Stimulated activated CD8-positive, alpha-beta memory T cell treated with anti-CD3 and anti-CD28 coated beads, Interleukin-12 subunit alpha, Interleukin-12 subunit beta, amount 100 ng/mL, for 4 hours (primary cell): ENCODE data around the gene ZNF514.
"Not testable (repeated sequence)": the region's sequence is repeated elsewhere in the genome, so short reads cannot be mapped to it uniquely, and the experiment has no call there.

Source experiments
- DNase-seq: peaks from one replicate; pipeline ENCODE4 v3.0.0-alpha.2; 2020; ENCODE audit warnings: low read depth

ZNF514 gene

DNA sequence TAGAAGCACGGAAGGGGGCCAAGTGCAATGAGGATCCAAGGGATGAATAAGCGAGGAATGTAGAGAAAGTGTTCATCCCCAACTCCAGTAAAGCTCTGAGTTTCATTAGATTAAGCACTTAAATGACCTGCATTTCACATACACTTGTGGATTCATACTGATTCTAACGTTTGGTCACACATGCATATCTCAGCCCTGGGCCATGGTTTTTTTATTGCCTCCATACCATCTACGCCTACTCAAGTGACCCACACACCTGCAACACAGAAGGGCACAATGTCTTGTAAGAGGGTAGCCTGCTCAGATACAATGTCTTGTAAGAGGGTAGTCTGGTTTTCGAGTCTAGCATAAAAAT is 37.5 kb downstream of the ZNF514 start:
- DNase-seq = no peak

DNA sequence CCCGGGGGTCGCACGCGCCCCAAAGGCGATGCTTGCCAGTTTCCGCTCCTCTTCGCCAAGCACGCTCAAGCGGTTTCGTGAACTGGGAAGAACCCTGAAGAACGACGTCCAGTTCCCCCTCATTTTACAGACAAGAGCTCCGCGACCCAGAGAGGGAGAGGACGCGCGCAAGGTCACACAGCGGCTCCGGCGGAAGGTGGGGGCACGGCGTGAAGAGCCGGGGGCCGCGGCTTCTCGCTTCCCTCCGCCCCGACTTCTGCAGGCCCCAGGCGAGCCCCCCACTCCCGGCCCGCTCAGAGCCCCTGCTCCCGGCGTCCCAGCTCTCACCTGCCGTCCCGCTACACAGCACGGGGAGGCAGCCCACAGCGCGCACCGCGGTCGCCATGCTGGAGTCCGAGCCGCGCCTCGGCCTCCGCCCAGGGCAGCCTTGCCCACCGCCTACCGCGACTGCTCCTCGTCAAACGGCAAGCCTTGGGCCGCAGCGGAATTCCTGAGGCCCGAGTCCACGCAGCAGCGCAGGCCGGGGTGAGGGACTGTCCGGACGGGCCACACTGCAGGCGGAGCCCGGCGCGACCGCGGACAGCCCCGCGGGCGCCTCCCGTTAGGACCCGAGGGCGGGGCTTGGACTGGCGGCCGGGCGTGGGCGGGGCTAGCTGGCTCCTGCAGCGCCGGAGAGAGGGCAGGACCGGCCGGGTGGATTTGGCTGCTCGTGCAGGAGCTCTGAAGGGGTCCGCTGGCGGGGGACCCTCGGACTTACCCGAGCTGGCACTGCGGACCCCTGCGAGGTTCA is 38.0 kb downstream of the ZNF514 start, which contains the start of gene MRPS5:
Gene MRPS5 (minus strand): TSS at position 402 of the 790 bp plus-strand sequence. CDS start 17 bp downstream, at position 385.
- peak; percentile 78 for DNase-seq

DNA sequence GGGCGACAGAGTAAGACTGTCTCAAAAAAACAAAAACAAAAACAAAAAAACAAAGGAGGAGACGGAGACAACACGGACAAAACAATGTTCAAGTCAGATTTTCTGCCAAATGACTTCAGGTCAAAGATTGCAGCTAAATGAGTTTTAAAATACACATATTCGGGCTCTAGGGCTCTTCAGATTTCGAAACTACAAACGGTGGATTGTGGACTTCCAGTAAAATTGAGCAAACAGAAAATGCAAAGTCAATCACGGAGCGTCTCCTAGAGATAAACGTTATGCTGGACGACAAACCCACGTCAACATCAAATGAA is 38.6 kb downstream of the ZNF514 start:
- DNase-seq = no peak

DNA sequence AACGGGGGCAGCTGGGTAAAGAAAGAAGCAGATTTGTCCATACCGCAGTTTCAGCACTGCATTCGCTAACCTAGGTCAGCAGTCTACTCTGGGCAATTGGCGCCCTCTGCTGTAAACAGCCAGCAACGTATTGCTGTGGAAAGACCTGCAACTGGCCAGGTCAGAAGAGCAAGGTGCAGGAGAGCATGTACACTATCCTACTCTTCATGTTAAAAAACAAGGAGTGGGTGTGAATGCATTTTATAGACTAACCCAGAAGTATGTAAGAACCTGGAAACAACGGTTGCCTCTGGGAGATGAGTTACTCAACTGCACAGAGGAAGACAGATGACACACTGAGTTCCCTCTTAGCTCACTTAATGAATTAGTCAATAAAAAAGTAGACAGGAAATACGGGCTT is 44.2 kb downstream of the ZNF514 start:
- peak; percentile 34 for DNase-seq

DNA sequence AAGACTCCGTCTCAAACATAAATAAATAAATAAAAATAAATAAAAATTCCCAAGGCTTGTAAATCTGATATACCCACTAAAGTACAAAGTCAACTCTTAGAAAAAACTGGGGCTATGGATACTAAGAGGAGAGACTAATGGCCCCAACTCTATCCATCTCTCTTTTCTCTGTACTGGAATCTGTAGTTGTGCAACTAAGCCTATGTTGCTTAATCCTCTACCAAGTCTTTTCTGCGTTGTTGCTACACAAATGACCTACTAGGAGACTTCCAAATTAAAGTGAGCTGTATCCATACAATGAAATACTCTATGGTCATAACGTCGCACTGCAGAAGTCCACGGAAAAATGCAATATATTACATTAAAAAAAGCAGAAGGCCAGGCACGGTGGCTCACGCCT is 46.2 kb downstream of the ZNF514 start:
- no peak for DNase-seq

DNA sequence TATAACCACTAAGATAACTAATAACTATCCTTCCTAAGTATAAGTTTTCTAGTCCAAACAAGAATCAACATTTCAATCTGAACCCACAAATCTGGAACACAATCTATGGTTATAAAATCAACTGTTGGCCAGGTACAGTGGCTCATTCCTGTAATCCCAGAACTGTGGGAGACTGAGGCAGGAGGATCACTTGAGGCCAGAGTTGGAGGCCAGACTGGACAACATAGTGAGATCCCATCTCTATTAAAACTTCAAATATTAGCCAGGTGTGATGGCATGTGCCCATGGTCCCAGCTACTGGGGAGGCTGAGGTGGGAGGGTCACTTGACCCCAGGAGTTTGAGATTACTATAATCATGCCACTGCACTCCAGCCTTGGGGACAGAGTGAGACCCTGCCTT is 49.3 kb downstream of the ZNF514 start:
- no peak for DNase-seq

DNA sequence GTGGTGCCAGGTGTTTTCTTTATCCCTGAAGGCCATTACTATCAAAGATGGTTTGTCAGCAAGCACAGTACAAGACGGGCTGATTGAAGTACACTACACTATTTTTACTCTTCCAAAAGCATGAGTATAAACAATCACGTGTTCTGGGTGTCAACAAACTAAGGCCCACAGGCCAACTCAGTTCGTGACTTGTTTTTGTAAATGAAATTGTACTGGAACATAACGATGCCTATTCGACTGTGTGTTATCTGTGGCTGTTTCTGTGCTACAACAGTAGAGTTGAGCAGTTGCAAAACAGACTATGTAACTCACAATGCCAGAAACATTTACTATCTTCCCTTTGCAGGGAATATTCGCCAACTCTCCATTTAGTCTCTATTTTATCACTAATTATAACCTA is 50.4 kb downstream of the ZNF514 start:
- no peak for DNase-seq

DNA sequence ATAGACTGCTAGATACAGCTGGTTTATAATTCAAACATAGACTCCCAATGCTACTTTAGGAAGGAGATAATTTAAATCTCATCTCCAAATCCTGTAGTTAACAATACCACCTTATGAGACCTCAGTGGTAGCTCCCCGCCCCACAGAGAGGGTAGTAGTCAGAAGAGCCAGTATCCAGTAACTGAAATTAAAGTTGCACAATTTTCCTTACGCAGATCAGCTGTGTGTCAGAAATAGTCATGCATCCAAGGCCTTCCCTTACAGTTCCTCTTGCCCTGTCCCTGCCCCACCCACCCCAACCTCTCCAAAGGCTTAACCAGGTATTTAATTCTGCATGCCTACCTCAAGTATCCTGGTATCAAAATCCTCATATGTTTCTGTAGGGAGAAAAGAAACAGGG is 53.6 kb downstream of the ZNF514 start:
- no peak for DNase-seq

DNA sequence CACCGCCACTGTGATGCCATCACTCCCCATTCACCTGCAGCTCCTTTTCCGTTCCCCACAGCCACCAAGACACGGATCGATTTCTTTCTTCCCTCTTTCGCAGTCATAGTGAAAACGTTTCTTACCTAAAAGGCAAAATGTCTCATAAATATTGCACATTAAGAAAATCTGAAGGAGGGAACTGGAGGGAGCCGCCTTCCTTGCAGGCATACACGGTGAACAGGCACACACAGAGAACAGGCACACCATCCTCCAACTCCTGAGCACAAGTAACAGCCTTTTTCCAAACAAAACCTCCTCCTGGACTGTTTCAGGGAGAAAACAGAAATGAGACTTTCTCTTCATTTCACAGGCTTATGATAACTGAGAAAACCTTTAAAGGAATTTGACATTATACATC is 55.0 kb downstream of the ZNF514 start:
- DNase-seq = no peak

DNA sequence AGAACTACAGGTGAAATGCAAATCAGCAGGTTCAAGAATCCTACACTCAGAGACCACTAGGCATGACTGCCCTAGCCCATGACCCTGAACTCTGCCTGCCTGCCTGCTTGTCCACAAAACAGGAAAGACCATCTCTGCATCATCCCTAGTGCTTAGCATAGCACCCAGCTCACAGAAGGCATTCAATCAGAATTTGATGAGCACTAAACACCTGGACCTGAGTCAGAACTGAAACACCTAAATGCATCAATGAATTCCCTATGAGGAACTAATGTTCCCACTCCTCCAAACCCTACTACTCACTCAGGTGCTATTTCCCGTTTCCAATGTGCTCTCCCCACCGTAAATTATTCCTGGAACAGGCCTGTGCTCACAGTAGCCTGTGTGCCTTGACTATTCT is 59.7 kb downstream of the ZNF514 start:
- DNase-seq = no peak

DNA sequence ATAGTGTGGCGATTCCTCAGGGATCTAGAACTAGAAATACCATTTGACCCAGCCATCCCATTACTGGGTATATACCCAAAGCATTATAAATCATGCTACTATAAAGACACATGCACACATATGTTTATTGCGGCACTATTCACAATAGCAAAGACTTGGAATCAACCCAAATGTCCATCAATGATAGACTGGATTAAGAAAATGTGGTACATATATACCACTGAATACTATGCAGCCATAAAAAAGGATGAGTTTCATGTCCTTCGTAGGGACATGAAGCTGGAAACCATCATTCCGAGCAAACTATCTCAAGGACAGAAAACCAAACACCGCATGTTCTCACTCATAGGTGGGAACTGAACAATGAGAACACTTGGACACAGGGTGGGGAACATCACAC is 61.4 kb downstream of the ZNF514 start:
- not testable (repeated sequence) for DNase-seq
